Right cardiac atrium (tissue), 5 donors: ENCODE data around the gene CNTN5. TPM values are rescaled to one million over a fixed set of nuclear protein-coding genes. Genes with fewer than 3 reads are reported as not detected.

Source experiments
- ATAC-seq, 2 donors: fragments of 200-7000 bp; cut with Tn5 transposase; one replicate each; pipeline versions ENCODE4 v1.8.0 to v1.9.1; 2020; ENCODE audit warnings: moderate library complexity in 2 of 2, mild to moderate bottlenecking in 1 of 2
- DNase-seq, 3 donors: peaks; one replicate each; pipeline ENCODE4 v3.0.0-alpha.2; 2020
- H3K27ac ChIP-seq: one replicate; pipeline ENCODE4 v1.5.1; 2013; ENCODE audit warnings: mild to moderate bottlenecking, low read length, control low read depth, moderate library complexity
- H3K27me3 ChIP-seq: one replicate; pipeline ENCODE4 v1.6.1; 2013; ENCODE audit not compliant: control insufficient read depth, insufficient read depth
- H3K4me1 ChIP-seq: one replicate; pipeline ENCODE4 v1.6.1; 2013; ENCODE audit warnings: low read length; ENCODE audit not compliant: control insufficient read depth, insufficient read depth
- H3K4me3 ChIP-seq: one replicate; pipeline ENCODE4 v1.5.1; 2013; ENCODE audit warnings: low read length, control low read depth
- H3K9me3 ChIP-seq: one replicate; pipeline ENCODE4 v1.6.1; 2013; ENCODE audit warnings: low read length; ENCODE audit not compliant: control insufficient read depth
- WGBS: extraction: QIAGEN DNeasy Blood & Tissue Kit; methylation state at CpG from one replicate; pipeline ENCODE4 v1.1.7; 2013; 5-methylcytosine and 5-hydroxymethylcytosine counted together
- intact Hi-C, 4 donors: fragments of 100-400 bp; cut with DNase I; formaldehyde crosslinking; loops; one replicate each; pipeline versions ENCODE4 v1.11.0 to v1.14.0; 2022 to 2023
- polyA plus RNA-seq: library from polyadenylated mRNA; stranded (reverse); fragments of 200-250 nt; gene quantifications from one replicate; pipeline ENCODE4 v1.2.3, GENCODE V29; 2013
- total RNA-seq, 4 donors: library from RNA; stranded (reverse); fragmentation: NEBNext Ultra II Directional; extraction: Animal tissue kit (Norgen Biotek cat#: 25700); gene quantifications; one replicate each; pipeline ENCODE4 v1.2.1, GENCODE V29; 2021
- donor health status: healthy with polysubstance abuse.
- donor health status: DM: no; HTN: yes; CAD: no.
- donor health status: DM: no; HTN: no; CAD: no.
- donor health status: DM: no; HTN: yes; CAD: no; lungs with severe emphysema.
- donor health status: DM: yes; HTN: yes; CAD: no.

Gene CNTN5
- total and polyA plus RNA-seq, 5 donors, result under 0.01 to 0.09 (median 0.08) TPM; not detected in 2

GRCh38 chr11:100316952-100317351 is 1296.2 kb downstream of the CNTN5 start:
- ATAC-seq (no peak), DNase-seq (no peak)
- Histone ChIP-seq H3K4me1 (no peaks in the 10 kb centered on the region), H3K4me3 (no peak overlapping the region), H3K27me3 (no peaks in the 10 kb centered on the region), H3K9me3 (no peaks in the 10 kb centered on the region), H3K27ac (no peak overlapping the region)
- intact Hi-C loops, result no loop called here
- 70% methylated on average over 3 of the region's 3 CpGs for WGBS

DNA sequence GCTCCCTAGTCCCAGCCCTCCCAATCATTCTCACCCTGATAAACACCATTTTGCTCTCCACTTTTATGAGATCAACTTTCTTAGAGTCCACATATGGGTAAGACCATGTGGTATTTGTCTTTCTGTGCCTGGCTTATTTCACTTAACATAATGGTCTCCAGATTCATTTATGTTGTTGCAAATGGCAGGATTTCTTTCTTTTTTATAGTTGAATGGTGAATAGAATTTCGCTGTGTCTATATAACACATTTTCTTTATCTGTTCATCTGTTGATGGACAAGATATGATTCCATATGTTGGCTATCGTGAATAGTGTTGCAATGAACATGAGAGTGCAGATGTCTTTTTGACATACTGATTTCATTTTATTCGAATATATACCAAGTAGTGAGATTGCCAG is 1298.9 kb downstream of the CNTN5 start:
- Histone ChIP-seq H3K4me1 (no peaks in the 10 kb centered on the region), H3K4me3 (no peak overlapping the region), H3K27ac (no peak overlapping the region), H3K9me3 (no peaks in the 10 kb centered on the region), H3K27me3 (no peaks in the 10 kb centered on the region)
- intact Hi-C loops, result no loop called here
- DNase-seq (no peak), ATAC-seq (no peak)
- 85% methylated on average over 3 of the region's 3 CpGs for WGBS

DNA sequence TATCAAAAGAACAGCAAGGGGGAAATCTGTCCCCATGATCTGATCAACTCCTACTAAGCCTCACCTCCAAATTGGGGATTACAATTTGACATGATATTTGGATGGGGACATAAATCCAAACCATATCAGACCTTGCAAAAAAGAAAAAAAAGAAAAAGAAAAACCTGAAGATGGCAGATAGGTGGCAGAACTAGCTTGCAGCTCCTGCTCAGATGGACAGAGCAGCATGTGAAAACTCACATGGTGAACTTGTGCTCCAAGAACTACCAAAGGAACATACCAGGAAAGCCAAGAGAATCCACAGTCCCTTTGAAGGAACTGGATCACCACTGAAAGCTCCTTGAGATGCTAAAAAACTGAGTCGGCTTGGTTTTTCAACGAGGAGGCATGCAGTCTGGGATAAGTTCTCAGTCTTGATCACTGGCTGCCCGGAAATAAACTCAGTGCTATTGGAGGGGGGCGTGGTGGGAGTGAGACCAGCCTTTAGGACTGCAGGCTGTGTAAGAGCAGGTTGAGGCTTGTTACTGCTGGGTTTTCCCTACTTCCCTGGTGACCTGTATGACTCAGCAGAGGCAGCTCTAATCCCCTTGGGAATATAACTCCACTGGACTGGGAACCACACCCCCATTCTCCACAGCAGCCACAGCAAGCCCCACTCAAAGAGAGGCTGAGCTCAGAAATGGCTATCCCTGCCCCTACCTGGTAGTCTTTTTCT is 1308.0 kb downstream of the CNTN5 start:
- no peak for DNase-seq
- Histone ChIP-seq H3K27ac (no peak overlapping the region), H3K9me3 (no peaks in the 10 kb centered on the region), H3K27me3 (no peaks in the 10 kb centered on the region), H3K4me3 (no peak overlapping the region), H3K4me1 (no peaks in the 10 kb centered on the region)
- intact Hi-C loops, result no loop called here
- ATAC-seq, result no peak
- 85% methylated on average over 4 of the region's 4 CpGs for WGBS

DNA sequence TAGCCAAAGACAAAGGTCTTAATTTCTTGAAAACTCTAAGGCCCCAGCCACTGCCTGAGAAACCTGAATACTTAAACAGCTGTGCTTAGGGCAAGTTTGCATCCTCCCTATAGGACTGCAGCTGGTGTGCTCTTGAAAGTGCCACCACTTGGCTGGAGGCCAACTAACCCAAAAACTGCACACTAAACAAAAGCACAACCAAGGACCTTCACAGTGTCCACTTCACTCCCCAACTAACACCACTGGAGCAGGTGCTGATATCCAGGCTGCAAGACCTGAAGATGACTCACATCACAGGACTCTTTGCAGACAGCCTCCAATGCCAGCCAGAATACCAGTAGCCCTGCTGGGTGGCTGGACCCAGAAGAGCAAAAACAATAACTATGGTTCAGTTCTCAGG is 1308.6 kb downstream of the CNTN5 start:
- Histone ChIP-seq H3K27ac (no peak overlapping the region), H3K4me3 (no peak overlapping the region), H3K27me3 (no peaks in the 10 kb centered on the region), H3K9me3 (no peaks in the 10 kb centered on the region), H3K4me1 (no peaks in the 10 kb centered on the region)
- intact Hi-C loops, result no loop called here
- no peak for DNase-seq
- ATAC-seq, result no peak

- DNase-seq (no peak), ATAC-seq (no peak)
- no peaks in the 10 kb centered on the region for H3K9me3 ChIP-seq
- H3K27ac ChIP-seq, result no peak overlapping the region
- 80% methylated on average over 4 of the region's 4 CpGs for WGBS
- no peak overlapping the region for H3K4me3 ChIP-seq
- H3K27me3 ChIP-seq, result no peaks in the 10 kb centered on the region
- intact Hi-C loops, result no loop called here
- H3K4me1 ChIP-seq, result no peaks in the 10 kb centered on the region
Observed at GRCh38 chr11:100336873-100337272, 1316.1 kb downstream of the CNTN5 start.

GRCh38 chr11:100338144-100338840 is 1317.5 kb downstream of the CNTN5 start:
- intact Hi-C loops, result no loop called here
- Histone ChIP-seq H3K27me3 (no peaks in the 10 kb centered on the region), H3K9me3 (no peaks in the 10 kb centered on the region), H3K4me1 (no peaks in the 10 kb centered on the region), H3K27ac (no peak overlapping the region), H3K4me3 (no peak overlapping the region)
- no peak for ATAC-seq
- WGBS, result 91% methylated on average over 6 of the region's 6 CpGs
- no peak for DNase-seq

- H3K4me3 ChIP-seq, result no peak overlapping the region
- intact Hi-C loops, result no loop called here
- H3K4me1 ChIP-seq, result no peaks in the 10 kb centered on the region
- ATAC-seq (no peak), DNase-seq (no peak)
- H3K27me3 ChIP-seq, result no peaks in the 10 kb centered on the region
- H3K9me3 ChIP-seq, result no peaks in the 10 kb centered on the region
- H3K27ac ChIP-seq, result no peak overlapping the region
- WGBS, result 29% methylated on average over 9 of the region's 9 CpGs
Observed at GRCh38 chr11:100340466-100341319, 1319.9 kb downstream of the CNTN5 start.

GRCh38 chr11:100353083-100353482 is 1332.3 kb downstream of the CNTN5 start:
- no peak overlapping the region for H3K4me3 ChIP-seq
- intact Hi-C loops, result no loop called here
- H3K4me1 ChIP-seq, result no peaks in the 10 kb centered on the region
- ATAC-seq (no peak), DNase-seq (no peak)
- H3K9me3 ChIP-seq, result no peaks in the 10 kb centered on the region
- H3K27me3 ChIP-seq, result no peaks in the 10 kb centered on the region
- H3K27ac ChIP-seq, result no peak overlapping the region

- ATAC-seq, result no peak
- no peak for DNase-seq
- intact Hi-C loops, result no loop called here
Observed at GRCh38 chr11:100354736-100355135, 1334.0 kb downstream of the CNTN5 start.

GRCh38 chr11:100356035-100356434 is 1335.3 kb downstream of the CNTN5 start:
- WGBS, result 66% methylated on average over 4 of the region's 4 CpGs
- intact Hi-C loops, result no loop called here
- no peak for DNase-seq
- no peak overlapping the region for H3K4me3 ChIP-seq
- no peaks in the 10 kb centered on the region for H3K27me3 ChIP-seq
- H3K9me3 ChIP-seq, result no peaks in the 10 kb centered on the region
- H3K27ac ChIP-seq, result no peak overlapping the region
- ATAC-seq, result no peak
- H3K4me1 ChIP-seq, result no peaks in the 10 kb centered on the region

More at GRCh38 chr11:100354736-100355135, 1334.0 kb downstream of the CNTN5 start:
- Histone ChIP-seq H3K9me3 (no peaks in the 10 kb centered on the region), H3K4me1 (no peaks in the 10 kb centered on the region), H3K27ac (no peak overlapping the region), H3K4me3 (no peak overlapping the region), H3K27me3 (no peaks in the 10 kb centered on the region)

DNA sequence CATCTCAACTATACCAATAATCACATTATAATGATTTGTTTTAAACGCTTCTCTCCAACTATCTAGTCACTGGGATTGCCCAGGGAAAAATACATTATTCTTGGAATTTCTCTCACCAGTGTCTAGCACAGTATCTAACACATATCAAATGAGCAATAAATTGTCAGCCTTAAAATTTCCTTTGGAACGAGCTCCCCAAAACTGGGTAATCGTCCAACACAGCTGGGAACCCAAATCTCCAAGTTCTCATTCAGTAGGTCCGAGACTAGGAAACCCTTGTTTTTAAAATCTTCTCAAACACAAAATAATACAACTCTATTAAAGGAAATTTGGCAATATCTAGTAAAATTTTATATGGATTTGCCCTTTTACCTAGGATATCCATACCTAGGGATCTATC is 1338.5 kb downstream of the CNTN5 start:
- Histone ChIP-seq H3K4me1 (no peaks in the 10 kb centered on the region), H3K4me3 (no peak overlapping the region), H3K9me3 (no peaks in the 10 kb centered on the region), H3K27ac (no peak overlapping the region), H3K27me3 (no peaks in the 10 kb centered on the region)
- intact Hi-C loops, result no loop called here
- 63% methylated on average over 4 of the region's 4 CpGs for WGBS
- DNase-seq (no peak), ATAC-seq (no peak)
